Suprapubic skin (tissue), 4 donors: ENCODE data around the gene PRKCE. TPM values are rescaled to one million over a fixed set of nuclear protein-coding genes. Genes with fewer than 3 reads are reported as not detected.

Experiments used
- DNase-seq, 2 donors: peaks; one replicate each; pipeline ENCODE4 v3.0.0-alpha.2; 2019; ENCODE audit warnings: low spot score in 2 of 2
- H3K27ac ChIP-seq: fragments of 200-600 bp; sonication (generic); one replicate; pipeline ENCODE4 v1.5.1; 2019
- H3K27me3 ChIP-seq: fragments of 200-600 bp; sonication (generic); one replicate; pipeline ENCODE4 v1.5.1; 2019
- H3K36me3 ChIP-seq: fragments of 200-600 bp; sonication (generic); one replicate; pipeline ENCODE4 v1.5.1; 2019
- H3K4me1 ChIP-seq: fragments of 200-600 bp; sonication (generic); one replicate; pipeline ENCODE4 v1.5.1; 2019
- H3K4me3 ChIP-seq: fragments of 200-600 bp; sonication (generic); one replicate; pipeline ENCODE4 v1.5.1; 2019; ENCODE audit warnings: mild to moderate bottlenecking
- H3K9me3 ChIP-seq: fragments of 200-600 bp; sonication (generic); one replicate; pipeline ENCODE4 v1.5.1; 2019
- CTCF ChIP-seq, 2 donors: fragments of 200-600 bp in 1 of 2; fragments of 450-650 bp in 1 of 2; sonication (generic) in 1 of 2; IDR thresholded peaks; one replicate each; pipeline ENCODE4 v1.5.1; 2016 to 2019; ENCODE audit warnings: antibody characterized with exemption in 2 of 2, mild to moderate bottlenecking in 1 of 2, moderate library complexity in 1 of 2
- EP300 ChIP-seq: sonication (generic); formaldehyde crosslinking; IDR thresholded peaks from one replicate; pipeline ENCODE4 v1.6.1; 2017; ENCODE audit warnings: antibody characterized with exemption
- POLR2A ChIP-seq, 2 donors: fragments of 450-650 bp; IDR thresholded peaks; one replicate each; pipeline ENCODE4 v1.6.1; 2017; ENCODE audit warnings: antibody characterized with exemption in 2 of 2, mild to moderate bottlenecking in 2 of 2, moderate library complexity in 2 of 2
- POLR2AphosphoS5 ChIP-seq, 3 donors: sonication (generic); formaldehyde crosslinking; IDR thresholded peaks; one replicate each; pipeline ENCODE4 v1.6.1; 2017; ENCODE audit warnings: antibody characterized with exemption in 3 of 3
- WGBS: methylation state at CpG from one replicate; pipeline ENCODE4 v1.1.5; 2018; 5-methylcytosine and 5-hydroxymethylcytosine counted together
- total RNA-seq, 4 donors: library from RNA; depleted of rRNA; stranded (reverse); fragments of >200 nt; gene quantifications; one replicate each; pipeline ENCODE4 v1.1.0, GENCODE V29; 2016

The PRKCE gene
- total RNA-seq, 4 donors from 2014 or later = 7.9 to 18.3 (median 12.5) TPM

DNA sequence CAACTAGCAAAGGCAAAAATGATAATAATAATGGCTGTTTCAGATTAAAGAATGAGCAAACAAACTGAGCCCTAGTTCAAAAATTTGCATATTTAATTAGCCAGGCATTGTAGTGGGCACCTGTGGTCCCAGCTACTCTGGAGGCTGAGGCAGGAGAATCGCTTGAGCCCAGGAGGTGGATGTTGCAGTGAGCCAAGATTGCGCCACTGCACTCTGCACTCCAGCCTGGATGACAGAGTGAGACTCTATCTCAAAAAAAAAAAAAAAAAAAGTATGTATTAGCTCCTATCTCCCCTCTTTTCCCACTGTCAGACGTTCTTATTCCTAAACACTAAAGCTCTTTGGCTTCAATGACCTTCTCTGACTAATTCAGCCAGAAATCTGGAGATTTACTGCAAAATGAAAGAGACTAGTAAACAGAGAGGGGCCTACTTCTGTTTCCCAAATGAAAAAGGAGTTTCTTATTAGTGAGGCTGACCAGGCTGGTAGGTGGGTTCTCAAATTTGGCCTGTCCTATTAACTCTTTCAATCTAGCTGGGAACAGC lies 36.5 kb upstream of the PRKCE start:
- TF ChIP-seq POLR2AphosphoS5 (IDR thresholded peaks at IDR 0.05) (no peak), CTCF (IDR thresholded peaks at IDR 0.05) (no peak), POLR2A (IDR thresholded peaks at IDR 0.05) (no peak), EP300 (no peak)
- H3K27ac ChIP-seq = no peak overlapping the region
- no peaks in the 10 kb centered on the region for H3K27me3 ChIP-seq
- no peak for DNase-seq
- peaks cover 20% of the 10 kb centered on the region for H3K4me1 ChIP-seq
- no peaks in the 10 kb centered on the region for H3K36me3 ChIP-seq
- H3K9me3 ChIP-seq = no peaks in the 10 kb centered on the region
- H3K4me3 ChIP-seq = no peak overlapping the region
- WGBS = 71% methylated on average over 3 of the region's 3 CpGs

DNA sequence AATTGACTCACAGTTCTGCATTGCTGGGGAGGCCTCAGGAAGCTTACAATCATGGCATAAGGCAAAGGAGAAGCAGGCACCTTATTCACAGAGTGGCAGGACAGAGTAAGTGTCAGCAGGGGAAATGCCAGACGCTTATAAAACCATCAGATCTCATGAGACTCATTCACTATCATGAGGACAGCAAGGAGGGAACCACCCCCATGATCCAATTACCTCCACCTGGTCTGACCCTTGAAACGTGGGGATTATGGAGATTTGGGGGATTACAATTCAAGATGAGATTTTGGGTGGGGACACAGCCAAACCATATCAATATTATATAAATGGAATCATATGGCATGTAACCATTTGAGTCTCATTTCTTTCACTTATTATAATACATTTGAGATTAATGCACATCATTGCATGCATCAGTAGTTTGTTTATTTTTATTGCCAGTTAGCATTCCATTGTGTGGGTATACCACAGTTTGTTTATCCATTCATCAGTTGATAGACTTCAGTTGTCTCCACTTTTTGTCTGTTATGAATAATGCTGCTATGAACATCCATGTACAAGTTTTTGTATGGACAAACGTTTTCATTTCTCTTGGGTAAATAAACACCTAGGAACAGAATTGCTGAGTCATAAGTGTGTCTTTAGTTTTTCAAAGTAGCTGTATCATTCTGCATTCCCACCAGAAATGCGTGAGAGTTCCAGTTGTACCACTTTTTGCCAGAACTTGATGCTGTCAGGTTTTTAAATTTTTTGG lies 34.6 kb upstream of the PRKCE start:
- Histone ChIP-seq H3K27ac (no peak overlapping the region), H3K27me3 (no peaks in the 10 kb centered on the region), H3K36me3 (no peaks in the 10 kb centered on the region), H3K9me3 (no peaks in the 10 kb centered on the region), H3K4me3 (no peak overlapping the region), H3K4me1 (peaks cover 10% of the 10 kb centered on the region)
- no peak for TF ChIP-seq CTCF (IDR thresholded peaks at IDR 0.05)
- no peak for TF ChIP-seq EP300
- no peak for TF ChIP-seq POLR2A (IDR thresholded peaks at IDR 0.05)
- no peak for TF ChIP-seq POLR2AphosphoS5 (IDR thresholded peaks at IDR 0.05)
- DNase-seq = no peak
- 55% methylated on average over 4 of the region's 4 CpGs for WGBS

- Histone ChIP-seq H3K36me3 (no peaks in the 10 kb centered on the region), H3K27me3 (no peaks in the 10 kb centered on the region), H3K9me3 (no peaks in the 10 kb centered on the region), H3K4me1 (peaks cover 9% of the 10 kb centered on the region), H3K27ac (no peak overlapping the region), H3K4me3 (no peak overlapping the region)
- DNase-seq = no peak
- no peak for TF ChIP-seq POLR2AphosphoS5 (IDR thresholded peaks at IDR 0.05)
- no peak for TF ChIP-seq CTCF (IDR thresholded peaks at IDR 0.05)
- no peak for TF ChIP-seq EP300
- TF ChIP-seq POLR2A (IDR thresholded peaks at IDR 0.05) = no peak
- WGBS = 75% methylated on average over 2 of the region's 2 CpGs
These were observed 34.0 kb upstream of the PRKCE start for GRCh38 chr2:45617496-45617895.

DNA sequence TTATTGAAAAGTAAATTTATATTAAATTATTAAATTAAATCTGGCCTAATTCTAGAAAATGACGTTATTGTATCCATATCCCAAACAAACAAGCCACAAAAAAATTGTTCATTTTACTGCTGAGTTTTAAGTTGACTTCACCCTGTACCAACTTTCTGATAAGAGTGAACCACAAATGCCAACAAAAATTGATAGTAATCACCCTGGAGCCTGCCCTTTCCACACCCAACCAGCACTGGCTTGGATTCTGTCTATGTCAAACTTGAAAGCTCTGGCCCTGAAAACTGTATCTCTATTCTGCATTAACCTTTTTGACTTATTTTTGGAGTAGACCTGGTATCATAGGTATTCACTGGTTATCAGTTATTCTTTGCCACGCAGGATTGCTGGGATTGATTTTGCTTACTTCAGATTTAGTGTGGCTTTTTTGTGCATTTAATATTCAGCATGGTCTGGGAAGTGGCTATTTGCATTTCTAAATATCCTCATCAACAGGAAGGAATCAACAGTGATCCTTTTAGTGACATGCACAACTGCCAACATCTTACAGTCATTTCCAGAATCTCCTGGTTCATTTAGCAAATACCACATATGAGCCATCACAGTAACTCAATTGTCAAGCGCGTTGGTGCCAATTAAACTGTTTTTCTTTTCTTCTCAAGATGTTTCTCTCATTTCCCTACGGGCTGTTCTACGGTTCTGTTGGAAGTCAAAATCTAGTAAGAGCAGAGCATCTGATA lies 29.0 kb upstream of the PRKCE start:
- no peak for DNase-seq
- Histone ChIP-seq H3K27me3 (no peaks in the 10 kb centered on the region), H3K4me3 (no peak overlapping the region), H3K27ac (no peak overlapping the region), H3K4me1 (no peaks in the 10 kb centered on the region), H3K9me3 (no peaks in the 10 kb centered on the region), H3K36me3 (no peaks in the 10 kb centered on the region)
- 79% methylated on average over 6 of the region's 6 CpGs for WGBS
- TF ChIP-seq CTCF (IDR thresholded peaks at IDR 0.05) = no peak

GRCh38 chr2:45623098-45623497 lies 28.4 kb upstream of the PRKCE start:
- 87% methylated on average over 3 of the region's 3 CpGs for WGBS

More at GRCh38 chr2:45623098-45623497, 28.4 kb upstream of the PRKCE start:
- H3K27ac ChIP-seq = no peak overlapping the region
- H3K4me1 ChIP-seq = no peaks in the 10 kb centered on the region
- H3K27me3 ChIP-seq = no peaks in the 10 kb centered on the region
- no peak for TF ChIP-seq EP300
- no peak for TF ChIP-seq POLR2A (IDR thresholded peaks at IDR 0.05)
- TF ChIP-seq POLR2AphosphoS5 (IDR thresholded peaks at IDR 0.05) = no peak
- no peak for TF ChIP-seq CTCF (IDR thresholded peaks at IDR 0.05)
- no peaks in the 10 kb centered on the region for H3K36me3 ChIP-seq
- DNase-seq = no peak
- no peak overlapping the region for H3K4me3 ChIP-seq
- H3K9me3 ChIP-seq = no peaks in the 10 kb centered on the region
